ENCODE data around the gene DNAJC13.

The DNAJC13 gene

GRCh38 chr3:132563420-132564069, 146.2 kb downstream of the DNAJC13 start:
- H3K4me3 Mint-ChIP-seq, result no peak overlapping the region
- H3K4me1 Mint-ChIP-seq, result peaks cover 5% of the 10 kb centered on the region
- no peak overlapping the region for H3K27ac Mint-ChIP-seq
- DNase-seq (ENCODE audit: low spot score in 2 of 2), result no peak
- no peaks in the 10 kb centered on the region for H3K9me3 Mint-ChIP-seq
- ATAC-seq, result no peak
- peaks cover 12% of the 10 kb centered on the region for H3K36me3 Mint-ChIP-seq

GRCh38 chr3:132564070-132564465, 146.8 kb downstream of the DNAJC13 start:
- Mint-ChIP-seq H3K27ac (no peak overlapping the region), H3K36me3 (peaks cover 17% of the 10 kb centered on the region), H3K4me1 (peaks cover 10% of the 10 kb centered on the region), H3K9me3 (no peaks in the 10 kb centered on the region), H3K4me3 (no peak overlapping the region)
- no peak for DNase-seq (ENCODE audit: low spot score in 2 of 2)
- no peak for ATAC-seq

DNA sequence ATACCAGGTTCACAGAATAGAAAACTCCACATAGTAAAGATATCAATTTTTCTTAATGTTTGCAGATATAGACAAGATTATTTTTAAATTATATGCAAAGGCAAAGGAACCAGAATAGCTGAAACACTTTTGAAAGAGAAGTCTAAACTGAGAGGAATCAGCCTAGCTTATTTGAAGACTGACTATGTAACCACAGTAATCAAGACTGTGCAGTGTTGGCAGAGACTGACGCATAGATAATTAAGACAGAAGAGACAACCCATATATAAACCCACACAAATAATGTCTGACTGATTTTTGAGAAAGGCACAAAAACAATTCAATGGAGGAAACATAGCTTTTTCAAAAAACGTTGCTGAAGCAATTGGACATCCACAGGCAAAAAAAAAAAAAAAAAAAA, 151.1 kb downstream of the DNAJC13 start:
- DNase-seq (ENCODE audit: low spot score in 2 of 2), result no peak
- Mint-ChIP-seq H3K36me3 (peaks cover 18% of the 10 kb centered on the region), H3K4me1 (peaks cover 18% of the 10 kb centered on the region), H3K4me3 (peak overlapping the region; percentile 29), H3K9me3 (peaks cover 2% of the 10 kb centered on the region), H3K27ac (peak overlapping the region; percentile 89)
- peak; percentile 57 for ATAC-seq

- H3K36me3 Mint-ChIP-seq, result peaks cover 18% of the 10 kb centered on the region
- H3K4me1 Mint-ChIP-seq, result peaks cover 18% of the 10 kb centered on the region
- H3K4me3 Mint-ChIP-seq, result peak overlapping the region; percentile 29
- peak; percentile 98 for ATAC-seq
- H3K27ac Mint-ChIP-seq, result peak overlapping the region; percentile 89
- peaks cover 2% of the 10 kb centered on the region for H3K9me3 Mint-ChIP-seq
- no peak for DNase-seq (ENCODE audit: low spot score in 2 of 2)
Observed at GRCh38 chr3:132569153-132569552, 151.9 kb downstream of the DNAJC13 start.

DNA sequence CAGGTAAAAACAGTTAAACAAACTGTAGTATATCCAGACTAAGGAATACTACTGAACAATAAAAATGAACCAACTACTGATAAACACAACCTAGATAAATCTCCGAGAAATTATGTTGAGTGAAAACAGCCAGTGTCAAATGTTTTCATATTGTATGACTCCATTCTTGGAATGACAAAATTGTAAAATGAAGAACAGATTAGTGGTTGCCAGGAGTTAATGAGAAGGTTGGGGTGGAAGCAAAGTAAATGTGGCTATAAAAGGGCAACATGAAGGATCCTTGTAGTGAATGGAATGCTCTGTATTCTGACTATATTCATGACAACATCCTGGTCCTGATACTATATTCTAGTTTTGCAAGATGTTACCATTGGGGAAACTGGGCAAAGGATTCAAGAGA, 152.3 kb downstream of the DNAJC13 start:
- no peak for DNase-seq (ENCODE audit: low spot score in 2 of 2)
- Mint-ChIP-seq H3K4me3 (peak overlapping the region; percentile 29), H3K4me1 (peaks cover 18% of the 10 kb centered on the region), H3K27ac (peak overlapping the region; percentile 89), H3K36me3 (peaks cover 20% of the 10 kb centered on the region), H3K9me3 (peaks cover 2% of the 10 kb centered on the region)
- peak; percentile 68 for ATAC-seq

DNA sequence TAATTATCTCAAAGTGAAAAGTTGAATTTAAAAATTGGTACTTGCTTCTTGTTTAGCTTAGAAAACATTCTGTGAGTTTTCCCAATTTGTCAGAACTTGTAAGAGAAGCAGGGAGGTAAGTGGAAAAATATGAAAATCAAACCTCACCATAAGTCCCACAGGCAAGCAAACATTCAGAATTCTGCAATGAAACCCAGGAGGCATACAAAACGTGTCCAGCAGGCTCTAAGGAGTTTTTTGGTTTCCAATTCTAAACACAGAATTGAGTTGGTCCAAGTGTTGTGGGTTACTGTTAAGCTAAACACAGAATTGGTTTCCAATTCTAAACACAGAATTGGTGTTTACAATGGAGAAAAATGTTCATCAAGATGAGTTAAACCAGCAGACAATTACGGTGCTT, 152.7 kb downstream of the DNAJC13 start:
- Mint-ChIP-seq H3K36me3 (peaks cover 25% of the 10 kb centered on the region), H3K4me3 (peak overlapping the region; percentile 29), H3K4me1 (peaks cover 18% of the 10 kb centered on the region), H3K9me3 (peaks cover 2% of the 10 kb centered on the region), H3K27ac (peak overlapping the region; percentile 89)
- no peak for ATAC-seq
- no peak for DNase-seq (ENCODE audit: low spot score in 2 of 2)

DNA sequence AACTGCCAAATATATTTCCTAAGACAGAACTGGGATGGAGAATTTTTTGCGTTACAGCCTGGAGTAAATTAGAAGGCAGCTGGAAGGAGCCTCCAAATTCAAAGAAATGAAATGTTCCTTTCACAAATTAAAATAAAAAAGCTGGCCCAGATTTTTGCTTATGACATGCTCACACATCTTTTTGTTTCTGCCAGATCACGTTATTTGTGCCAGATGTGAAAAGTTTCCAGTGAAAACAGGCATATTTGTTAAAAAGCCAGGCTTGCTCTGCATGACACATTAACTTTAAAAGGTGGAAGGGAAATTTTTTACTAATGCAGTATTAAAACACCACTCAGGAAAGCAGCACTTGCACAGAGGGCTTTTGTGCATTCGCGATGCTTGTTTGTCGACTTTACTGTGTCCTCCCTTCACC, 156.5 kb downstream of the DNAJC13 start:
- Mint-ChIP-seq H3K4me1 (peaks cover 11% of the 10 kb centered on the region), H3K9me3 (peaks cover 2% of the 10 kb centered on the region), H3K4me3 (no peak overlapping the region), H3K27ac (no peak overlapping the region), H3K36me3 (peaks cover 57% of the 10 kb centered on the region)
- DNase-seq (ENCODE audit: low spot score in 2 of 2), result no peak
- no peak for ATAC-seq

GRCh38 chr3:132587401-132587800, 170.1 kb downstream of the DNAJC13 start:
- Mint-ChIP-seq H3K9me3 (peaks cover 2% of the 10 kb centered on the region), H3K27ac (no peak overlapping the region), H3K4me3 (no peak overlapping the region), H3K36me3 (no peaks in the 10 kb centered on the region), H3K4me1 (no peaks in the 10 kb centered on the region)
- DNase-seq (ENCODE audit: low spot score in 2 of 2) (no peak), ATAC-seq (no peak)
